NCI-H510A (cell line): ENCODE results near the gene TLE5.

Experiments
- DNase-seq: peaks from one replicate; lab custom pipeline; 2025; lab: John Stamatoyannopoulos, UW

The TLE5 gene, protein sequence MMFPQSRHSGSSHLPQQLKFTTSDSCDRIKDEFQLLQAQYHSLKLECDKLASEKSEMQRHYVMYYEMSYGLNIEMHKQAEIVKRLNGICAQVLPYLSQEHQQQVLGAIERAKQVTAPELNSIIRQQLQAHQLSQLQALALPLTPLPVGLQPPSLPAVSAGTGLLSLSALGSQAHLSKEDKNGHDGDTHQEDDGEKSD

DNA sequence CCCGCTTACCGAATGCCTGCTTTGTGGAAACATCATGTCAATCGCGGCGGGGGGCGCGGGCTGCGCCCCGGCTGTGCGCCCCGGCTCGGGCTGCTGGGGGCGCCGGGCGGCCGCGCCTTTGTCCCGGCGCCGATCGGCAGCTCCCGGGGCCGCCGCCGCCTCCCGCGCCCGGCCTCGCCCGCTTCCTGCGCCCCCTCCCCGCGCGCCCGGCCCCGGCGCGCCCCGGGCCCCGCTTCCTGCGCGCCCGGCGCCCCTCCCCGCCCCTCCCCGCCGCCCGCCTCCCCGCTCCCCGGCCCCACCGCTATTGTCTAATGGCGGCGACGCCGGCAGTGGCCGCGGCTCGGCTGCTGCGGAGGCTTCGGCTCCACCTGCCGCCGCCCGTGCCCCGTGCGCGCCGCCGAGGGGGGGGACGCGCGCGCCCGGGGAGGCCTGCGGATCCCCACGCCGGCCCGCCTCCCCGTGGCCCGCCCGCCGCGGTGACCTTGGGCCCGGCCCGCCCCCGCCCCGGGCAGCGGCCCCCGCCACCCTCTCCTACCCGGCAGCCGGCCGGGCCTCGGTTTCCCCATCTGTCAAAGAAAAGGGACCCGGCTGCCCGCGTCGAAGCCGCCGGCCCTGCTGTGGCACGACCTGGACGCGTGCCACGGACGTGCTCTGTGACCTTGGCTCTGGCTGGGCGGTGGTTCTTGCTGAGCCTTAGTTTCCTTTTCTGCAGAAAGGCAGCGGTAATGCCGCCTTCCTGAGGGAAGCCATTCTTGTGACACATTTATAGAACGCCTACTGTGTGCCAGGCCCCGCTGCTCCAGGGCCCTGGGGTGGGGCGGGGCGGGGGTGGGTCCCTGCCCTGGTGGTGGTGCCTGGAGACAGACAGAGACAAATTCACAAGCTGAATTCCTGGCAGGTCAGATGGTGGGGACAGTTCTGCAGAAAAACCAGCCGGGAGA is at the start of gene TLE5:
TSS of gene TLE5 (minus strand) at position 331 of the 941 bp plus-strand sequence. CDS start at position 36, 295 bp downstream.
- peak; percentile 47 for DNase-seq

DNA sequence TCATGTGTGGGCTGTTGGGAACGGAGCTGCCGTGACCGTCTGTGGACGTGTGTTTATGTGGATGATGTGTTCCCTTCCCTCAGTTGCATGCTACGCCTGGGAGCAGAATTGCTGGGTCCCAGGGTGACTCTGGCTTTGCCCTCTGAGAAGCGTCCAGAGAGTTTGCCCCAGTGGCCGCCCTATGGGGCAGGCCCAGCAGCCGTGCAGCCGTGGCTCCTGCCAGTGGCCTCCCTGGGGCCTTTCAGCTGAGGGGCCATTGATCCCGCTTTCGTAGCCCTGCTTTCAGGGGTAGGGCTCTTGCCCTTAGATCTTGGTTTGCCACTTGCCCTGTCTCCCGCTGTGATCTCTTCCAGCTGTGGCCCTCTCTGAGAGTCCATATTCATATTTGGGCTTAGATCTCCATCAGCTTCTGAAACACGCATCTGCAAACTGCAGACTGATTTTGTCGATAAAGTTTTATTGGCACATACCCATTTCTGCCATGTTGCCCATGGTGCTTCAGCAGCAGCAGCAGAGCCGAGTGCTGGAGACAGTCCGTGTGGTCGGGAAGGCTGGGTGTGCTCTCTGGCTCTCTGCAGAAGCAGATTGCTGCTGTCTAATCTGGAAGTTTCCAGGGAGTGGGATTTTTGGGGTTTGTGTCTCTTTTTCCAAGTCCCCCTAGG is 49.4 kb upstream of the TLE5 start:
- DNase-seq: no peak

DNA sequence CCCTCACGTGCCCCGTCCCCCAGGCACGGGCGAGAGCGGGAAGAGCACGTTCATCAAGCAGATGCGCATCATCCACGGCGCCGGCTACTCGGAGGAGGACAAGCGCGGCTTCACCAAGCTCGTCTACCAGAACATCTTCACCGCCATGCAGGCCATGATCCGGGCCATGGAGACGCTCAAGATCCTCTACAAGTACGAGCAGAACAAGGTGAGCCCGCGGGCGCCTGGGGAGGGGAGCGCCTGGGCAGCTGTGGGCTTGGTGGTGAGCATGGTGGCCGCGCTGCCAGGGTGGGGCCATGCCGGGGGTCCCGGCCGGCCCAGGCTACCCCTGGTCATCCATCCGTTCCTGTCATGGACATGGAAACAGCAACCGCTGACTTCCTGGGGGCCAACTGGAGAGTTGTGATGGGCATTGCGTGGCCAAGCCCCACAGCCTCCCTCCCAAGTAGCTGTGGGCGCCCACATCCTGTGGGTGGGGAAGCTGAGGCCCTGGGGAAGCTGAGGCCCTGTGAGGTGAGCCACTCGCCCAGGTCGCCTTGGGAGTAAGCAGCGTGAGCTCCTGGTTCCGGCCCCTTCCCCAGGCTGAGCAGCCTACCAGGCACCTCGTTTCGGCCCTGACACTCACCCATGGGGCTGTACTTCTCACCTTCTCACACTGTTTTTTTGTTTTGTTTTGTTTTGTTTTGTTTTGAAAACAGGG is 48.0 kb upstream of the TLE5 start:
- DNase-seq: no peak

DNA sequence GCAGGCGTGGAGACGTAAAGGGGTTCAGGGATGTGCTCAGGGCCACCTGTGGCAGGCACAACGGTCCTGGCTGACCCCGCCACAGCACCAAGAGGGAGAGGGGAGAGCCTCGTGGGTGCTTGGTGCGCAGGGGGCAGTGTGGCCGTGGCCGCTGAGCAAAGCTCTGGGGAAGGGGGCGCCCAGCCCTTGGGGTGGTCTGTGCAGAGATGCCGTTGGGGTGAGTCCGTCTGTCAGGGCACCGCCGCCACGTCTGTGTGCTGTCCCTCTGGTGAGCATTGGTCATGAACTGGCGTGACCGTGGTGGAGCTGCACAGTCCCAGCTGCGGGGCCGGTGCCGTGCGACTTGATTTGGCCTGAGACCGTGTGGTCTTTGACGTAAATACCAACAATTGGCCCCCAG is 47.2 kb upstream of the TLE5 start:
- no peak for DNase-seq

DNA sequence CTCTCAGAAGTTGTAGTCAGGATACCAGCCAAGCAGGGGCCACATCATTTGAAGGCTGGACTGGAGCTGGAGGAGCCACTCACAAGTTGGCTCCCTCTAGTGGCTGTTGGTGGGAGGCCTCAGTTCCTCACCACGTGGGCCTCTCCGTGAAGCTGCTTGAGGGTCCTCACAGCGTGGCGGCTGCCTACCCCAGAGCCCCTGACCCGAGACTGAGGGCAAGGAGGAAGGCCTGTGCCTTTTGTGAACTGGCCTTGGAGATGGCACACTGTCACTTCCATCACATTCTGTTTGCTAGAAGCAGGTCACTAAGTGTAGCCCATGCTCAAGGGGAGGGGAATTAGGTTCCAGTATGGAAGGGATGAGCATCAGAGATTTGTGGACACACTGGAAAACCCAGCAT is 46.5 kb upstream of the TLE5 start:
- no peak for DNase-seq

DNA sequence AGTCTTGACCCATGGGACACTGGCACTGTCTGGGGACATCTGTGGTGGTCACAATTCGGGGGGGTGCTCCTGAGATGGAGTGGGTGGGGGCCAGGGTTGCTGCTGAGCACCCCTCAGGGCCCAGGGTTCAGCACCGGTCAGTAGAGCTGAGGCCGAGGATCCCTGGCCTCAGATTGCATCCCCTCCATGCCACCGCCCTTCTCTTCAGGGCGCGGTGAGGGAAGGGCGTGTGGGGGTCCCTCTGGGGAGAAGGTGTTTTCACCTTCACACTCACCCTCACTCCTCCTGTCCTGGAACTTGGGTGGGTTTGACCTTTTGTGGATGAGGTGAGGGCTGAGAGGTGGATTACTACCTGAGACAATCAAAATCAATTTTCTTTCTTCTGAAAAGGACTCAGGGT is 45.4 kb upstream of the TLE5 start:
- no peak for DNase-seq

DNA sequence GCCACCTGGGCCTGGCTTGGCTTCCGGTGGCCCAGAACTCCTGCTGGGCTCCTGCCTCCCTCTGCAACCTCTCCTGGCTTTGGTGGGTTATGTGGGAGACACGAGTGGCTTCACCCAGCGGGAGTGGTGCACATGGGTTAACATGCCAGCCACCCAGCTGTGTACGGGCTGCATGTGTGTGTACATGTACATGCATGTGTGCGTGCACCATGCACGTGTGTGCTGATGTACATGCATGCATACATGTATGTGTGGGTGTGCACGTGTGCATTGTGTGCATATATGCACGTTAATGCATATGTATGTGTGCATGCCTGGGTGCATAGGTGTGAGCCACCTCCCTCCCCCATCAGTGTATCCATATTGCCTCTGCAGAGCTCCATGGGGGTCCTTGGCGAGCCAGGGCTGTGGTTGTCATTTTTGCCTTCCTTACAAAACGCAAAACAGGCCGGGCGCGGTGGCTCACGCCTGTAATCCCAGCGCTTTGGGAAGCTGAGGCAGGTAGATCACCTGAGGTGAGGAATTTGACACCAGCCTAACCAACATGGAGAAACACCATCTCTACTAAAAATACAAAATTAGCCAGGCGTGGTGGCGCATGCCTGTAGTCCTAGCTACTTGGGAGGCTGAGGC is 44.3 kb upstream of the TLE5 start:
- DNase-seq: no peak

DNA sequence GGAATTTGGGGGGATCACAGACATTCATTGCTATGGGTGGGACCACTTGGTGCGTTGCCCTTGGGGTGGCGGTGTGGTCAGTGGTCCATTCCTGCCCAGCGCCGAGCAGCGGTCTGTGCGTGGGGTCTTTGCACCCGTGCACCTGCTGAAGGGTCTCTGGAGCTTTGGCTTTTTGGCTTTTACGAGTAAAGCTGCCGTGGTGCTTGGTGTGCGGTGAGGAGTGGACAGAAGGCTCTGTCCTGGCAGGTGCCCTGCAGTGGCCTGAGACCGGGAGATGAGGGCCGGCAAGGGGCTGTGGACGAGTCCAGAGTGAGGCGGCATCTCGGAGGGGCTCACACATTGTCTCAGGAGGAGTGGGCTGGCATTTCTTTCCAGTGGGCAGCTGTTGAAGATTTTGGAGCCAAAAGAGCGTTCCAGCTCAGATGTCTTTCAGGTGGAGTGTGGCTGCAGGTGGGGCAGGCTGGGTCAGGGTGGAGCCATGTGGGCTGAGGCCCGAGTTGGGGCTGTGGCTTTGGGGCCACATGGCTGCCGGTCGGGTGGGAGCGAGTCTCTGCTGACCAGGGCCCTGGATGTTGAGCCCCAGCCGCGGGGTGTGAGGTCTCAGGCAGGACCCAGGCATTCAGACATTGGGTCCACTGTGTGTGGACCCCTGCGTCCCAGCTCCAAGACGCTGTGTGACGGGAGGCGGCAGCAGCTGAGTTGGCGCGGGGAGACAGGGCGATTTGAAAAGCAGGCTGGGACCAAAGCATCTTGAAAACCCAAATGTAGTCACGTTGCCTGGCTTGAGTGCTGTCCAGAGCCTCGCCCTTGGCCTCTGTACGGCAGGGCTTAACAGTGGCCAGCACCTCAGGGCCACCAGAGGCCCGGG is 43.6 kb upstream of the TLE5 start:
- no peak for DNase-seq

DNA sequence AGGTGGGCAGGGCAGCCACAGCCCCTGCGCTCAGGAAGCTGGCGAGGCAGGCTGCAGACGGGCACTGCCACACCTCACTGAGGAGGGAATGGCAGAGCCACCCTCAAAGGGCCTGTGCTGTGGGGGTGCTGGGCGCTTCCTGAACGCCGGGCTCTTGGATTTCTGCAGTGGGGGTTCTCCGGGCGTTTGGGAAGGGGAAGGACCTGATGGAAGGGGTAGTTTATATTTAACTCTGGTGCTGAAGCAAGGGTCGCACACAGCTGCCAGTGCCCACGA is 42.4 kb upstream of the TLE5 start:
- DNase-seq: no peak

DNA sequence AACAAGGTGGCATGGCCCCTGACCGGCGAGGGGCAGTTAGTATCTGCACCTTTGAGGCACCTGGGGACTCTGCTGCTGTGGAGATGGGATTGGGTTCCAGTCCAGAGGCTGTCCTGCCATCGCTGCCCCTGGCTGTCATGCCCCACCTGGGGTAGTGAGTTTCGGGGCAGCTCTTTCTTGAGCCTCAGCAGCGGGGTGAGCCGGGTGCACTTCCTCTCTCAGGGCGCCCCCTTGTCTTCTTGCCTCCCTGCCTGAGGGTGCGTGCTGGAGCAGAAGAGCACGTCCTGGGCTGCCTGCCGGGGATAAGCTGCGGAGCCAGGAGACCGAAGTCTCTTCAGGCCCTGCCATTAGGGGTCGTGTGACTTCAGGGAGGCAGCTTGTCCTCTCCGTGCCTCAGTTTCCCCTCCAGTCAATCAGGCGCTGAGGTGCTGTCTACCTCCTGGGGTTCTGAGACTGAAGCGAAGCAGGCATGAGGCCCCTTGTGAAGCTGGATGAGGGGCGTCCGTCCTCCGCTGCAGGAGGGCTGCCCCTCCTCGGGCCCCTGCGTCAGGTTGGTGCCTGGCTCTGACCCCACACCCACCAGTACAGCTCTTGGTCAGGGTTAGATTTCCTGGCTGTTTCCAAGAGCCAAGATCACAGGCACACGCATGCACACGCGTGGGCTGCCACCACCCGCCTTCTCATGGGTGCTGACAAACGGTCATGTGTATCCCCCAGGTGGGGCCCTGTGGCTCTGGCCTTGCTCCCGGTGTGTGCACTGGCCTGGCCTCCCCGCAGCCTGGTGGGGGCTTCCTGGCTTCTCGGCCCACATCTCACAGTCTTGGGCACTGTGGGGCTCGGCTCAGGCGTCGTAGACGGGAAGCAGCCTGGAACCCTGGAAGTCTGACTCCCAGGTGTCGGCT is 40.2 kb upstream of the TLE5 start:
- no peak for DNase-seq

DNA sequence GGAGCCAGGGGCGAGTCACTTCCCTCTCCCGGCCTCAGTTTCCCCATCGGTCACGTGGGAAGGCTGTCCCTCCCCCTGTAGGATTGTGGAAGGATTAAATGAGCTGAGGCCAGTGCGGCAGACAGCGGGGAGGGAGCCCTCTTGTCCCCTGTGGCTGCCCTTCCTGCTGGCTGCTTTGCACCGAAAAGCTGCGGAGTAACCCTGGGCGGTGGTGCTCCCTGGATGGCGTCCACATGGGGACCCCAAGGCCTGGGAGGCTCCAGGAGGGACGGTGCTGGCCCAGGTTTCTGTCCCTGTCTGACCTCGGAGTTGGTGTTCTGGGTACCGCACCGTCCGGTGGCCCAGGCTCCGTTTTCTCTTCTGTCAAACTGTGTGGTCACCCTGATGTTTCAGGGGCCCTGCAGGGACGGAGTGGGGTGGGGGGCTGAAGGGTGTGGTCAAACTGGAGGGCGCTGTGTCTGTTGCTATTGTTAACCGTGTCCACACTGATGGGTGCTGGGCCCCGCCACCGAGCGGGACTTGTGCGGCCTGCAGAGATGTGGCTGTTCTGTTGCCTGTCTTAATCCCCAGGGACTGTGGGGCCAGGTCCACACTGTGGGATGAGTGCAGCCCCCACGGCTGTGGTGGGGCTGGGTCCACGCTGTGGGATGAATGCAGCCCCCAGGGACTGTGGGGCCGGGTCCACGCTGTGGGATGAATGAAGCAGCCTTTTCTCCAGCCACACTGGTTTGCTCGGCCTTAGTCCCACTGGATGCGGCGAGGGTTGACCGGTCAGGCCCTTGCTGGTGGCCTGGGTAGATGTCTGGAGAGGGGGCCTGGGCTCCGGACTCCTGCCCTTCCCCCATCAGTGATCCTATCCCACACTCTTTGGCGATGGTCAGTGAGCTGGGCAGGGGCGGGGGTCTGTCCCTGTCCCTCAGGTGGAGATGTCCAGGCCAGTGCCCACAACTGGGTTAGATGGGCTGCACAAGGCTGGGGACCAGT is 38.7 kb upstream of the TLE5 start:
- no peak for DNase-seq

DNA sequence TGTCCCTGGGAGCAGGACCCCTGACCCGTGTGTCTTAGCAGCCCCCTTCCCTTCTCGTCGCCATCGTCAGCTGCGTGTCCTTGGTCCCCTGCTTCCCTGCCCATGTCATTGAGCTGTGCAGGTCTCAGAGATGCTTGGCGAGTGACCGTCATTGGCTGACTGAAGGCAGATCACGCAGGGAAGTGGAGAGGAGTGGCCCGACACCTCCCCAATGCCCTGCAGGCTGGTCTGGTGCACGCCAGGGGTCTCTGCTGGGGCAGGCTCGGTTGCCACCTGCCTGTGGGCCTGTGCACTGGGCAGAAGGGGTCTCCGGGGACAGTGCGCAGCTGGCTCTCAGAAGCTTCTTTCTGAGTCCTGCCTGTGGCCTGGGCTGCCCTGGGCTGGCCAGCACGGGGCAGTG is 38.0 kb upstream of the TLE5 start:
- DNase-seq: no peak

DNA sequence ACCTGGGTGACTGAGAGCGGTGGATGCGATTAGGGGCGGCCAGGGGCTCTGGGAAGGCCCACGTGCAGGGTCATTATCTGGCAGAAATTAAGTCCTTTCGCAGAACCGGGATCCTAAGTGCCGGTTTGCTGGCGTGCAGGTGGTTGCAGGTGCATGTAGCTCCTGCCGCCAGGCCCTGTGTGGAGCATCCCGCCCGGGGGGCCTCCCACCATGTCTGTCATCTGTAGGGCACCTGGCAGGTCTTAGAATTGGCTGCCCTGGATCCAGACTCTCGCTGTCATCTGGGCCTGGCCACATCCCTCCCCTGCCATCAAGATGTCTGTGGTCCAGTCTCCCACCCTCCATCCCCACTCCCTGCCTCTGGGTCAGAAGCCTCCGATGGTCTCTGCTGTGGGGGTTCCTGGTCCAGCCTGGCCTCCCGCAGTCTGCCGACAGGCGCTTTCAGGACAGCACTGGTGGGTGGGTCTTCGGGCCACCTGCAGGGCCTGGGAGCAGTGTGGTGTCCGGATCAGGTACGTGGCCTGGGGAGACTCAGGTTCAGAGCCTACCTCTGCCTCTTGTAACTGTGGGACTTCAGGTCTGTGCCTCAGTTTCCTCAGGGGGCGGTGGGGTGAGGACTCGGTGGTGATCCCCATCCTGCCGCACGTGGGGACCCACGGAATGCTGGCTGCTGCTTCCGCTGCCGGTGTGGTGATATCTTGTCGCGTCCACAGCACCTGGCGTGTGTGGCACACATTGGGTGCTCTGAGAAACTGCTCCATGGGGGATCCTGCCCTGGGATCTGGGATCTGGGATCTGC is 37.3 kb upstream of the TLE5 start:
- DNase-seq: no peak

DNA sequence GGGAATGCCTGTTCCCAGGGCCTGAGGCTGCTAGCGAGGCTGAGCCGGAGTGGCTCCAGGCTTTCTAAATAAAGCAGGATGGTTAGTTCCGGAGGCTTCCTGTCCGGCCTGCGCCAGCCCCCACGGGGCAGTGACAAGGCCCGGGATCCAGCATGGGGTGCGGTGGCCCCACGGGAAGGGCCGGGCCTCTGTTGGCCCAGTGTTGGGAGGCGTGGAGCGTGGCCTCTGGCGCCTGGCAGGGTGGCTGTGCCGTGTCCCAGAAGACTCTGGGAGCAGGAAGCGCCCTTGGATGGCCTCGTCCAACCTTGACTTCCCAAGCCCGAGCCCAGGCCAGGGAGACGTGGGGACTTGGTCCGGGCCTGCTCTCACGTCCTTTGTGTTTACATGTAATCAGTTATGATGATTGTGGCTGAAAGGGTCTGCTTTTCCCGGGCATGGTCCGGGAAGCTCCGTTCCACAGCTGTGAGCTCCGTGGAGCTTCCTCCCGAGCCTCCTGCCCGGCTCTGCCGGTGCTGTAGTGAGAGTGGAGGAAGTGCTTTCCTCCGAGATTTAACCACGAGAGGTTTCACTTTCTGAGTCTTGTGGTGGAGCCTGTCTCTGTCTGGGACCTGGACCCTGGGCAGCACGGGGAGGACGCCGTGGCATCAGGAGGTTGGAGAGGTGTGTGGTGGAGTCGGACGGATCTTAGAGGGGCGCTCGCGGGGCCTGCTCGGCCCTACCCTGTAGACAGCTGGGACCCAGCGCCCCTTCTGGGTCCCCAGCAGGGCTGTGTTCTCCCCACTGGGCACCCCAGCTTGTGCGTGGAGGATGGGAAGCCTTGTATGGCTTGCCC is 36.4 kb upstream of the TLE5 start:
- DNase-seq: no peak

DNA sequence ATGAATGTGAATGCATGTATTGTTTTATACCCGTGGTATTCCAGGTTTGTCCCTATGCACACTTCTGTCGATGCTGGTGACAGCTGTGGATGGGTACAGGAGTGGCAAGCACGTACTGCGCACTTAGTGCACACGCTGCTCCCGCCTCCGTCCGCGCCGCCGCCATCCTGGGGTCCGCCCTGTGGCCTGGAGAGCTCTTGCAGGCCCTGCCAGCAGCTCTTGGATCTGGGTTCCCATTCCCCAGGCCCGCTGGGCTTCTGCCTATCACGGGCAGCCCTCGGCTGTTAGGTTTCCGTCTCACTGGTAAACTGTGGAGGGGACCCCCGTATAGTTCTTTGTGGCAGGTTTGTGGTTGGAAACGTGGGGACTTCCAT is 35.8 kb upstream of the TLE5 start:
- DNase-seq: no peak

DNA sequence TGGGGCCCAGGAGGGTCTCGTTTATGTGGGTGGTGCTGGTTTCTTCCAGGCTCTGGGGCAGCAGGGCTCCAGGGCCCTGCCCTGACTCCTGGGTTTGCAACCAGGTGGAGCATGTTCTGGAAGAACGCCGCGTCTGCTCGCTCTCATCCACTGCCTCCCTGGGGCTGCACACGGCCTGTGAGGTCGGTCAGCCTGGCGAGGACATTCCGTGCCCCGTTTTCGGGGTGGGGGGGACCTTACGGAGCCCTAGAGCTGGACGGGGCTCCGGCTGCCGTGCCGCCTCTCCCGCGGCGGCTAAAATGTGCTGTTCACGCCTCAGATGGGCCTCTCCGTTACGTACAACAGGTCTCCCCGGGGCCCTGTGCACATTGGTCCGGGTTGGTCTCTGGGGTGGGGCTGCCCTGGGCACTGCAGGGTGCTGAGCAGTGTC is 35.2 kb upstream of the TLE5 start:
- no peak for DNase-seq

DNA sequence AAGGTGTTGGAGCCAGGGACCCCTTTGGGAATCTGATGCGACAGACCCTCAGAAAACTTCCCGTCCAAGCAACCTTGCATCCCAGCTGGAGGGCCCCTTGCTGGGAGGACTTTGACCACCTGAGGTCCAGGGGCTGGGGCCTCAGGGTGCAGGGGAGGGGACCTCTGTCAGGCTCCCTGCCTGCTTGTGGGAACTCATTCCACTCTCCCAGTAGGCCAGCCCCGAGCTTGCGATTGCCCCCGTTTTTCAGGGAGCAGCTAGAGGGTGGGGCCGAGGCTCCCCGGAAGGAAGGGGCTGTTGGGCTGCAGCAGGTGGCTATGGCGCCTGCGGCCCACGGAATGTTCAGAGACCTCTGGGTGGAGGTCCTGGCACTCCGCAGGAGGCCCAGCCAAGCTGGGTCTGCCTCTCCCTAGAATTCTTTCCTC is 34.6 kb upstream of the TLE5 start:
- DNase-seq: no peak
